Ishikawa (cell line): ENCODE results near the gene WEE1.
A peak's percentile ranks its signal among the peaks of the same experiment; 100 is the strongest.

ENCODE experiments used
- CEBPB ChIP-seq: IDR thresholded peaks from 2 replicates; pipeline ENCODE4 v1.6.1; 2012
- CREB1 ChIP-seq: IDR thresholded peaks from 2 replicates; pipeline ENCODE4 v1.6.1; 2012; ENCODE audit warnings: low read depth
- EGR1 ChIP-seq: IDR thresholded peaks from 2 replicates; pipeline ENCODE4 v1.6.1; 2012
- EP300 ChIP-seq: IDR thresholded peaks from 2 replicates; pipeline ENCODE4 v1.6.1; 2012; ENCODE audit warnings: borderline replicate concordance
- FOXM1 ChIP-seq: IDR thresholded peaks from 2 replicates; pipeline ENCODE4 v1.6.1; 2012; ENCODE audit warnings: low read depth, borderline replicate concordance
- NFIC ChIP-seq: IDR thresholded peaks from 2 replicates; pipeline ENCODE4 v1.6.1; 2012
- RAD21 ChIP-seq: IDR thresholded peaks from 2 replicates; pipeline ENCODE4 v1.6.1; 2012; ENCODE audit warnings: low read depth
- TAF1 ChIP-seq: IDR thresholded peaks from 2 replicates; pipeline ENCODE4 v1.6.1; 2012; ENCODE audit warnings: low read depth, mild to moderate bottlenecking
- TCF12 ChIP-seq: IDR thresholded peaks from 2 replicates; pipeline ENCODE4 v1.6.1; 2012; ENCODE audit warnings: low read depth
- TEAD4 ChIP-seq: IDR thresholded peaks from 2 replicates; pipeline ENCODE4 v1.6.1; 2012
- YY1 ChIP-seq: IDR thresholded peaks from 2 replicates; pipeline ENCODE4 v1.6.1; 2012; ENCODE audit warnings: low read depth
- ZBTB7A ChIP-seq: IDR thresholded peaks from 2 replicates; pipeline ENCODE4 v1.6.1; 2012; ENCODE audit warnings: low read depth
- TF ChIP-seq, protein P1 (sequence below): IDR thresholded peaks from 2 replicates; pipeline ENCODE4 v1.6.1; 2012; ENCODE audit warnings: low read depth, mild to moderate bottlenecking
- TF ChIP-seq, protein P2 (sequence below): IDR thresholded peaks from 2 replicates; pipeline ENCODE4 v1.6.1; 2012
- TF ChIP-seq, protein P3 (sequence below): IDR thresholded peaks from 2 replicates; pipeline ENCODE4 v1.6.1; 2012

The WEE1 gene

DNA sequence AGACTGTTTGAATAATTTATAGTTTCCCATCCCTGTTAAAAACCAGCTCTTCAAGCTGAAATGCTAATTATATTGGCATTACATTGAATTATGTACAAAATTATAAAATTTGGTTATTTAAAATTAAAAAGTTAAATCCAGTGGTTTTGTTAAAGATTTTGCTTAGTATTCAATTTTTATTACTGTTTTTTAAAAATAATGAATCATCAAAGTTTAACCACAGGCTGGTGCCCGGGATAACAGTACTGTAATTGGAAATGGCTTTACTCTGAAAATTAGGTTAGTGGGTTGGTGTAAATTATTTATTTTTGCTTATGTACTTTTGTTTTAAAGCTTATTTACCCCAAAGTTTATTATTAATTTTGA lies 45.4 kb upstream of the WEE1 start:
- no peak for TF ChIP-seq ZBTB7A
- TF ChIP-seq EGR1 = no peak
- TF ChIP-seq, protein P1, sequence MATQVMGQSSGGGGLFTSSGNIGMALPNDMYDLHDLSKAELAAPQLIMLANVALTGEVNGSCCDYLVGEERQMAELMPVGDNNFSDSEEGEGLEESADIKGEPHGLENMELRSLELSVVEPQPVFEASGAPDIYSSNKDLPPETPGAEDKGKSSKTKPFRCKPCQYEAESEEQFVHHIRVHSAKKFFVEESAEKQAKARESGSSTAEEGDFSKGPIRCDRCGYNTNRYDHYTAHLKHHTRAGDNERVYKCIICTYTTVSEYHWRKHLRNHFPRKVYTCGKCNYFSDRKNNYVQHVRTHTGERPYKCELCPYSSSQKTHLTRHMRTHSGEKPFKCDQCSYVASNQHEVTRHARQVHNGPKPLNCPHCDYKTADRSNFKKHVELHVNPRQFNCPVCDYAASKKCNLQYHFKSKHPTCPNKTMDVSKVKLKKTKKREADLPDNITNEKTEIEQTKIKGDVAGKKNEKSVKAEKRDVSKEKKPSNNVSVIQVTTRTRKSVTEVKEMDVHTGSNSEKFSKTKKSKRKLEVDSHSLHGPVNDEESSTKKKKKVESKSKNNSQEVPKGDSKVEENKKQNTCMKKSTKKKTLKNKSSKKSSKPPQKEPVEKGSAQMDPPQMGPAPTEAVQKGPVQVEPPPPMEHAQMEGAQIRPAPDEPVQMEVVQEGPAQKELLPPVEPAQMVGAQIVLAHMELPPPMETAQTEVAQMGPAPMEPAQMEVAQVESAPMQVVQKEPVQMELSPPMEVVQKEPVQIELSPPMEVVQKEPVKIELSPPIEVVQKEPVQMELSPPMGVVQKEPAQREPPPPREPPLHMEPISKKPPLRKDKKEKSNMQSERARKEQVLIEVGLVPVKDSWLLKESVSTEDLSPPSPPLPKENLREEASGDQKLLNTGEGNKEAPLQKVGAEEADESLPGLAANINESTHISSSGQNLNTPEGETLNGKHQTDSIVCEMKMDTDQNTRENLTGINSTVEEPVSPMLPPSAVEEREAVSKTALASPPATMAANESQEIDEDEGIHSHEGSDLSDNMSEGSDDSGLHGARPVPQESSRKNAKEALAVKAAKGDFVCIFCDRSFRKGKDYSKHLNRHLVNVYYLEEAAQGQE = no peak
- TF ChIP-seq RAD21 = no peak
- no peak for TF ChIP-seq FOXM1
- TF ChIP-seq, protein P2, sequence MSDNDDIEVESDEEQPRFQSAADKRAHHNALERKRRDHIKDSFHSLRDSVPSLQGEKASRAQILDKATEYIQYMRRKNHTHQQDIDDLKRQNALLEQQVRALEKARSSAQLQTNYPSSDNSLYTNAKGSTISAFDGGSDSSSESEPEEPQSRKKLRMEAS = no peak
- no peak for TF ChIP-seq TEAD4
- TF ChIP-seq EP300 = no peak
- no peak for TF ChIP-seq TAF1

DNA sequence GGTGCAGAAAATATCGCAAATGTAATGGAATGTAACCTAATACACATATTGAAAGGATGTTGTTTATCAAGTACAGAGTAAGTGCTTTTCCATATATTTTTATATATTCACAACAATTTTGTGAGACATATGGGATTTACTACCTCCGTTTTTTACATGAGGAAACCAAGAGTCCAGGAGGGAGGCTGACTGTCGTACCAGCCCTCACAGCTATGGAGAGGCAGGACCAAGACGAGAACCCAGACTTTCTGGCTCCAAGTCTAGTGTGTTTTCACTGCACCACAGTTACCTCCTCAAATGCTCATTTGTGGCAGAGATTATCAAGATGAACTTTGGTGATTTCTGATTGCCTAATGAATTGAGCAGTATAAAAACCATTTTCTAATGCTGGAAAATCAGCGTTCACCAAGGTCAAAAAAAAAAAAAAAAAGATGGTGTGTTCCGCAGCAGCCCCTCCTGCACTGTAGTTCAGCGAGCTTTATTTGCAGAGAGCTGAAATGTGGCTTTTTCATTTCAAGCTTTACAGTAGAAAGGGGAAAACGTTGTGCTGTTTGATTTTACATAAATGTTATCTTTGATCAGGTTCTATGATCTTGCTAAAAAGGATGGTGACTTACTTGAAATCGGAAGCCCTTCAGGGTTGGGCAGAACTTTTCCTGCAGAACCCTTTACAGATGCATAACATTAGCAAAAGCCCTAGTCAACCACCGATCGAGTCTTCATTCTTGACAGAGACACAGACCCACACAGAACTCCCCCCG lies 44.7 kb upstream of the WEE1 start:
- TF ChIP-seq YY1 (no peak), TEAD4 (no peak), ZBTB7A (no peak), CREB1 (no peak), NFIC (no peak), TAF1 (no peak), EP300 (no peak), EGR1 (no peak)
- TF ChIP-seq, protein P3, sequence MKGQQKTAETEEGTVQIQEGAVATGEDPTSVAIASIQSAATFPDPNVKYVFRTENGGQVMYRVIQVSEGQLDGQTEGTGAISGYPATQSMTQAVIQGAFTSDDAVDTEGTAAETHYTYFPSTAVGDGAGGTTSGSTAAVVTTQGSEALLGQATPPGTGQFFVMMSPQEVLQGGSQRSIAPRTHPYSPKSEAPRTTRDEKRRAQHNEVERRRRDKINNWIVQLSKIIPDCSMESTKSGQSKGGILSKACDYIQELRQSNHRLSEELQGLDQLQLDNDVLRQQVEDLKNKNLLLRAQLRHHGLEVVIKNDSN = no peak

DNA sequence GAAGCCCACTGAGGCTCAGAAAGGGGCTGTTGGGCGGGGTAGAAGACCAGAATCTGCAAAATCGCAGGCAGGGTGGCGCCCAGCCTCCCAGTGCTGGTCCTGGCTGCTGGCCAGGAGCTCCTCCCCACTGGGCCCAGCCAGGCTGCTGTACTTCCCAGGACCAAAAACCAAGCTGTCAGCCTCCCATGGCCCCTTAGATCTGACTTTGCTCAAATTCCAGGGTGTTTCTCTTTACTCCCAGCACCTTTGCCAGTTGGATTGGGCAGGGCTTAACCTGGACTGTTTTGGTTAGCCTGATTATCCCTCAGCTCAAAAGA lies 44.2 kb upstream of the WEE1 start:
- TF ChIP-seq TCF12 = peak; percentile 45; the same call in 1 of the 2 replicates
- no peak for TF ChIP-seq CREB1
- TF ChIP-seq, protein P2 = no peak
- no peak for TF ChIP-seq TAF1
- TF ChIP-seq RAD21 = no peak
- peak; percentile 90 for TF ChIP-seq NFIC
- TF ChIP-seq FOXM1 = no peak
- TF ChIP-seq, protein P1 = no peak
- peak; percentile 43; the same call in 1 of the 2 replicates for TF ChIP-seq TEAD4
- TF ChIP-seq YY1 = no peak
- peak; percentile 50; the same call in 1 of the 2 replicates for TF ChIP-seq ZBTB7A
- no peak for TF ChIP-seq EP300

DNA sequence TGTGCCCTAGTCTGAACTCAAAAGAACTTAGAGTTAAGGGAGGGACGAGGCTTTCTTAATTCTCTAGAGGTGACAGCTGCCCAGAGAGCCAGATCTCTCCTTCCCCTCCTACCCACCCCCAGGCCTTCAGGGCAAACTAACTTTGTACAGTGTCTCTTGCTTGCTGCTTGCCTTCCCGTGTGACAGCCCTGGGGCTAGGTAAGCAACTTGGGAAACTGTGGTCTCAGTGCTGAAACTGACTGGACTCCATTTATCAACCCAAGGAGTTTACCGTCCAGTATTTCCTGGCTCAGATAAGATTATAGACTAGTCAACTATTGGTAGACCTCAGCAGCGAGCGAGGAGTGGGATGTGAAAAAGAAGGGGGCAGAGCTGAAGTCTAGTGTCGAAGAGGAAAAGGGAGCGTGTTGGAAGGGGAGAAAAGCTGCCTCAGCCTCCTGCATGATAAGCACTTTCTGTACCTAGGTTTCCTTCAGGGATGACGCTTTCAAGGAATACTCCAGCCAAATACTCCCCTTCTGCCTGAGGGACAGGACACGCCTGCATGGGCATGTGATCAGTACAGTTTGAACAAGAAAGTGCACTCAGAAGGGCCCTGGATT lies 43.3 kb upstream of the WEE1 start:
- TF ChIP-seq, protein P3 = no peak
- TF ChIP-seq, protein P2 = no peak
- TF ChIP-seq TEAD4 (no peak), CEBPB (no peak), EGR1 (no peak), EP300 (no peak), FOXM1 (no peak), TAF1 (no peak), ZBTB7A (no peak), TCF12 (no peak), YY1 (no peak), NFIC (no peak), RAD21 (no peak), CREB1 (no peak)
- TF ChIP-seq, protein P1 = no peak
